CD14-positive monocyte (primary cell): ENCODE measurements around the gene CUX1. TPM values are rescaled to one million over a fixed set of nuclear protein-coding genes. Genes with fewer than 3 reads are reported as not detected.
A peak's percentile ranks its signal among the peaks of the same experiment; 100 is the strongest.

Source experiments
- DNase-seq, 3 donors: peaks; one replicate each; pipeline ENCODE4 v3.0.0-alpha.2; 2011 to 2022
- H2AFZ ChIP-seq: 2 replicates; pipeline ENCODE4 v1.6.0; 2012; ENCODE audit warnings: mild to moderate bottlenecking, low read depth, low read length, inconsistent platforms; ENCODE audit not compliant: insufficient read depth, poor library complexity, severe bottlenecking
- H3K27ac ChIP-seq, 2 donors: 1 replicate in 1 of 2; 2 replicates in 1 of 2; pipeline ENCODE4 v1.5.1; 2012 to 2013; ENCODE audit warnings: low read length in 2 of 2, control low read depth in 1 of 2, inconsistent platforms in 1 of 2, low read depth in 1 of 2, mild to moderate bottlenecking in 1 of 2
- H3K27me3 ChIP-seq, 2 donors: one replicate each; pipeline versions ENCODE4 v1.6.0 to v1.6.1; 2011 to 2013; ENCODE audit warnings: low read length in 2 of 2; ENCODE audit not compliant: control insufficient read depth in 2 of 2, insufficient read depth in 2 of 2
- H3K36me3 ChIP-seq, 2 donors: replicated peaks in 1 of 2; 1 replicate in 1 of 2; 2 replicates in 1 of 2; pipeline versions ENCODE4 v1.5.1 to v1.6.1; 2012 to 2013; ENCODE audit warnings: low read length in 2 of 2, control low read depth in 1 of 2, inconsistent platforms in 1 of 2, mild to moderate bottlenecking in 1 of 2; ENCODE audit not compliant: insufficient read depth in 2 of 2, control insufficient read depth in 1 of 2
- H3K4me1 ChIP-seq, 2 donors: 1 replicate in 1 of 2; 2 replicates in 1 of 2; pipeline versions ENCODE4 v1.5.1 to v1.6.1; 2012 to 2013; ENCODE audit warnings: low read length in 2 of 2, control low read depth in 1 of 2, inconsistent platforms in 1 of 2, mild to moderate bottlenecking in 1 of 2, moderate library complexity in 1 of 2; ENCODE audit not compliant: insufficient read depth in 2 of 2, control insufficient read depth in 1 of 2
- H3K4me2 ChIP-seq: replicated peaks from 2 replicates; pipeline ENCODE3; 2012; ENCODE audit warnings: low read length, moderate library complexity, mild to moderate bottlenecking; ENCODE audit not compliant: poor library complexity, severe bottlenecking; ENCODE audit errors: extremely low read depth
- H3K4me3 ChIP-seq, 3 experiments: fragments of 200-600 bp in 1 of 3; sonication (generic) in 1 of 3; replicated peaks in 1 of 3; 1 replicate in 2 of 3; 2 replicates in 1 of 3; pipeline ENCODE4 v1.5.1; 2011 to 2013; ENCODE audit warnings: low read length in 3 of 3, mild to moderate bottlenecking in 3 of 3, control low read depth in 2 of 3, low read depth in 2 of 3, inconsistent platforms in 1 of 3, moderate library complexity in 1 of 3
- H3K79me2 ChIP-seq: 2 replicates; pipeline ENCODE4 v1.6.0; 2012; ENCODE audit warnings: mild to moderate bottlenecking, control low read depth, inconsistent platforms, low read length, moderate library complexity; ENCODE audit not compliant: insufficient read depth
- H3K9ac ChIP-seq: 2 replicates; pipeline ENCODE4 v1.6.0; 2017; ENCODE audit warnings: low read length, mild to moderate bottlenecking; ENCODE audit not compliant: insufficient read depth, poor library complexity, severe bottlenecking
- H3K9me3 ChIP-seq, 2 donors: replicated peaks in 1 of 2; 1 replicate in 1 of 2; 2 replicates in 1 of 2; pipeline versions ENCODE4 v1.5.1 to v1.6.1; 2012 to 2013; ENCODE audit warnings: low read length in 2 of 2, control low read depth in 1 of 2; ENCODE audit not compliant: control insufficient read depth in 1 of 2, insufficient read depth in 1 of 2
- H4K20me1 ChIP-seq: 2 replicates; pipeline ENCODE4 v1.6.0; 2012; ENCODE audit warnings: mild to moderate bottlenecking, low read length, control low read depth, moderate library complexity; ENCODE audit not compliant: insufficient read depth
- H3K27ac Mint-ChIP-seq, 7 donors: one replicate each; pipeline ENCODE4 v1.8.0; 2020; ENCODE audit warnings: mild to moderate bottlenecking in 7 of 7, mixed read lengths in 7 of 7, moderate library complexity in 6 of 7, inconsistent platforms in 2 of 7
- H3K27me3 Mint-ChIP-seq, 3 donors: one replicate each; pipeline ENCODE4 v1.8.0; 2021 to 2022; ENCODE audit warnings: low read depth in 3 of 3, mild to moderate bottlenecking in 3 of 3, mixed read lengths in 3 of 3, moderate library complexity in 3 of 3, inconsistent platforms in 1 of 3
- H3K36me3 Mint-ChIP-seq, 2 donors: one replicate each; pipeline ENCODE4 v1.8.0; 2020; ENCODE audit warnings: mixed read lengths in 2 of 2, inconsistent platforms in 1 of 2, mild to moderate bottlenecking in 1 of 2
- H3K4me1 Mint-ChIP-seq: one replicate; pipeline ENCODE4 v1.8.0; 2020; ENCODE audit warnings: mild to moderate bottlenecking, mixed read lengths
- H3K4me3 Mint-ChIP-seq, 2 donors: one replicate each; pipeline ENCODE4 v1.8.0; 2020; ENCODE audit warnings: mild to moderate bottlenecking in 2 of 2, mixed read lengths in 2 of 2, moderate library complexity in 1 of 2
- H3K9me3 Mint-ChIP-seq, 7 donors: one replicate each; pipeline ENCODE4 v1.8.0; 2020 to 2022; ENCODE audit warnings: mixed read lengths in 7 of 7, mild to moderate bottlenecking in 6 of 7, moderate library complexity in 6 of 7, inconsistent platforms in 2 of 7
- CTCF ChIP-seq: fragments of 200-600 bp; IDR thresholded peaks from one replicate; pipeline ENCODE4 v1.8.0; 2022; ENCODE audit warnings: antibody characterized with exemption, mild to moderate bottlenecking
- WGBS: methylation state at CpG from one replicate; pipeline ENCODE4 v1.1.5; 2013; ENCODE audit warnings: missing lambda C conversion rate; ENCODE audit not compliant: insufficient coverage; 5-methylcytosine and 5-hydroxymethylcytosine counted together
- intact Hi-C, 2 donors: fragments of 100-400 bp; cut with micrococcal nuclease; formaldehyde crosslinking; loops; one replicate each; pipeline versions ENCODE4 v1.15.0 to v1.15.1; 2023
- polyA plus RNA-seq, 3 donors: library from polyadenylated mRNA; depleted of rRNA in 1 of 3; unstranded in 2 of 3; stranded (reverse) in 1 of 3; fragments of 300-500 nt in 2 of 3; fragments of >200 nt in 1 of 3; fragmentation: Illumina TruSeq in 2 of 3; gene quantifications; 1 replicate in 2 of 3; 2 replicates in 1 of 3; pipeline ENCODE4 v1.2.3, GENCODE V29; 2012 to 2021

CUX1 gene
- polyA plus RNA-seq, 3 donors: 17.6 to 38.0 (median 28.0) TPM

- H3K4me3 Mint-ChIP-seq: no peak overlapping the region
- no peaks in the 10 kb centered on the region for H3K9me3 ChIP-seq
- WGBS: 92% methylated on average over 12 of the region's 13 CpGs
- intact Hi-C loops: no loop called here
- H3K36me3 ChIP-seq: peaks cover 45 to 52% of the 10 kb centered on the region in 2 donors
- H3K36me3 Mint-ChIP-seq: peaks cover 32 to 53% of the 10 kb centered on the region in 2 donors
- H3K79me2 ChIP-seq: no peaks in the 10 kb centered on the region
- no peaks in the 10 kb centered on the region for H3K27me3 ChIP-seq
- H4K20me1 ChIP-seq: peaks cover 38% of the 10 kb centered on the region
- no peak overlapping the region for H3K4me2 ChIP-seq
- no peak overlapping the region for H2AFZ ChIP-seq
- no peaks in the 10 kb centered on the region for H3K4me1 Mint-ChIP-seq
- H3K9me3 Mint-ChIP-seq: peaks cover 0 to 2% (median 0%) of the 10 kb centered on the region in 7 donors
- TF ChIP-seq CTCF: no peak
- H3K9ac ChIP-seq: no peak overlapping the region
- no peak overlapping the region for H3K4me3 ChIP-seq
- H3K27ac ChIP-seq: no peak overlapping the region
- no peak overlapping the region for H3K27ac Mint-ChIP-seq
- H3K27me3 Mint-ChIP-seq: peaks cover 0 to 4% (median 0%) of the 10 kb centered on the region in 3 donors
- DNase-seq: no peak
- H3K4me1 ChIP-seq: no peaks in the 10 kb centered on the region
Measured at GRCh38 chr7:102253973-102254370, 436.5 kb downstream of the CUX1 start.

GRCh38 chr7:102254521-102254920 lies 437.1 kb downstream of the CUX1 start:
- H3K9me3 ChIP-seq: no peaks in the 10 kb centered on the region
- H3K4me3 Mint-ChIP-seq: no peak overlapping the region
- no peak overlapping the region for H2AFZ ChIP-seq
- WGBS: 85% methylated on average over 7 of the region's 8 CpGs
- no peak overlapping the region for H3K27ac ChIP-seq
- H3K9ac ChIP-seq: no peak overlapping the region
- H3K4me1 Mint-ChIP-seq: no peaks in the 10 kb centered on the region
- peaks cover 0 to 2% (median 0%) of the 10 kb centered on the region in 7 donors for H3K9me3 Mint-ChIP-seq
- H3K4me3 ChIP-seq: no peak overlapping the region
- no peaks in the 10 kb centered on the region for H3K27me3 ChIP-seq
- intact Hi-C loops: no loop called here
- H3K4me1 ChIP-seq: no peaks in the 10 kb centered on the region
- no peak for DNase-seq
- peaks cover 0 to 4% (median 0%) of the 10 kb centered on the region in 3 donors for H3K27me3 Mint-ChIP-seq
- H3K36me3 ChIP-seq: peaks cover 41 to 47% of the 10 kb centered on the region in 2 donors
- H3K4me2 ChIP-seq: no peak overlapping the region
- H3K27ac Mint-ChIP-seq: peak overlapping the region in 1 of 7 donors; percentile 75
- peaks cover 29 to 48% of the 10 kb centered on the region in 2 donors for H3K36me3 Mint-ChIP-seq
- no peaks in the 10 kb centered on the region for H3K79me2 ChIP-seq
- H4K20me1 ChIP-seq: peaks cover 38% of the 10 kb centered on the region
- TF ChIP-seq CTCF: no peak
